Smooth muscle cell (in vitro differentiated cells): ENCODE results near the gene SNX24. TPM values are rescaled to one million over a fixed set of nuclear protein-coding genes. Genes with fewer than 3 reads are reported as not detected.

Source experiments
- DNase-seq: peaks from one replicate; lab custom pipeline; 2025; ENCODE audit not compliant: unreplicated experiment; lab: John Stamatoyannopoulos, UW
- H2AFZ ChIP-seq: fragments of 200-600 bp; sonication (generic); 2 replicates; pipeline ENCODE4 v1.6.0; 2016; ENCODE audit warnings: antibody characterized with exemption, low read depth, mild to moderate bottlenecking
- H3F3A ChIP-seq: fragments of 200-600 bp; sonication (generic); 2 replicates; pipeline ENCODE4 v1.6.0; 2017; ENCODE audit warnings: antibody characterized with exemption, low read depth
- H3K27ac ChIP-seq: fragments of 200-600 bp; sonication (generic); 2 replicates; pipeline ENCODE4 v1.5.1; 2016; ENCODE audit warnings: low read depth, mild to moderate bottlenecking
- H3K27me3 ChIP-seq: fragments of 200-600 bp; sonication (generic); 2 replicates; pipeline ENCODE4 v1.6.1; 2016; ENCODE audit warnings: low read depth, mild to moderate bottlenecking
- H3K36me3 ChIP-seq: fragments of 200-600 bp; sonication (generic); 2 replicates; pipeline ENCODE4 v1.5.1; 2016; ENCODE audit warnings: low read depth
- H3K4me1 ChIP-seq: fragments of 200-600 bp; sonication (generic); 2 replicates; pipeline ENCODE4 v1.5.1; 2016; ENCODE audit warnings: low read depth
- H3K4me2 ChIP-seq: fragments of 200-600 bp; sonication (generic); 2 replicates; pipeline ENCODE4 v1.6.0; 2016; ENCODE audit warnings: mild to moderate bottlenecking
- H3K4me3 ChIP-seq: fragments of 200-600 bp; sonication (generic); 2 replicates; pipeline ENCODE4 v1.5.1; 2016; ENCODE audit warnings: mild to moderate bottlenecking
- H3K79me2 ChIP-seq: fragments of 200-600 bp; sonication (generic); 2 replicates; pipeline ENCODE4 v1.6.0; 2016; ENCODE audit warnings: low read depth, mild to moderate bottlenecking
- H3K9ac ChIP-seq: fragments of 200-600 bp; sonication (generic); 2 replicates; pipeline ENCODE4 v1.6.0; 2016; ENCODE audit warnings: low read depth
- H3K9me3 ChIP-seq: fragments of 200-600 bp; sonication (generic); replicated peaks from 2 replicates; pipeline ENCODE4 v1.5.1; 2016; ENCODE audit warnings: low read depth
- H4K20me1 ChIP-seq: fragments of 200-600 bp; sonication (generic); 2 replicates; pipeline ENCODE4 v1.6.0; 2016; ENCODE audit warnings: low read depth
- CTCF ChIP-seq: fragments of 200-600 bp; sonication (generic); IDR thresholded peaks from 2 replicates; pipeline ENCODE4 v1.5.1; 2017; ENCODE audit warnings: borderline replicate concordance, mild to moderate bottlenecking, antibody characterized with exemption; ENCODE audit not compliant: insufficient read depth, poor library complexity, severe bottlenecking
- WGBS: methylation state at CpG from one replicate; pipeline ENCODE4 v1.1.7; 2016; ENCODE audit warnings: low lambda C conversion rate; 5-methylcytosine and 5-hydroxymethylcytosine counted together
- polyA plus RNA-seq: library from polyadenylated mRNA; unstranded; fragments of >200 nt; fragmentation: Nextera tagmentation; extraction: Ambion mirVana; gene quantifications from 2 replicates; pipeline ENCODE4 v1.2.1, GENCODE V29; 2016
- total RNA-seq: library from RNA; depleted of rRNA; stranded (reverse); fragments of >200 nt; gene quantifications from 2 replicates; pipeline ENCODE4 v1.2.3, GENCODE V29; 2014

Gene SNX24
- total and polyA plus RNA-seq, 2 experiments from 2014 or later = 15.3 to 44.9 TPM

GRCh38 chr5:122844136-122844909, 1.1 kb upstream of the SNX24 start:
- Histone ChIP-seq H3K4me3 (peak overlapping the region; percentile 96), H3K79me2 (peaks cover 24% of the 10 kb centered on the region), H3K4me1 (peaks cover 23% of the 10 kb centered on the region), H4K20me1 (no peaks in the 10 kb centered on the region), H3K27ac (peak overlapping the region; percentile 78), H2AFZ (peak overlapping the region; percentile 88), H3K4me2 (peak overlapping the region; percentile 92), H3K27me3 (no peaks in the 10 kb centered on the region), H3K36me3 (no peaks in the 10 kb centered on the region), H3K9ac (peak overlapping the region; percentile 89), H3F3A (peaks cover 4% of the 10 kb centered on the region), H3K9me3 (no peaks in the 10 kb centered on the region)
- WGBS = 50% methylated on average over 22 of the region's 22 CpGs
- DNase-seq = no peak
- no peak for TF ChIP-seq CTCF

GRCh38 chr5:122844910-122845228, 544 bp upstream of the SNX24 start:
- 4% methylated on average over 16 of the region's 16 CpGs for WGBS
- peak overlapping the region; percentile 88 for H2AFZ ChIP-seq
- H3K4me1 ChIP-seq = peaks cover 23% of the 10 kb centered on the region
- H3K9me3 ChIP-seq = no peaks in the 10 kb centered on the region
- no peaks in the 10 kb centered on the region for H3K36me3 ChIP-seq
- peaks cover 4% of the 10 kb centered on the region for H3F3A ChIP-seq
- no peak for TF ChIP-seq CTCF
- H3K27me3 ChIP-seq = no peaks in the 10 kb centered on the region
- H3K79me2 ChIP-seq = peaks cover 29% of the 10 kb centered on the region
- H3K4me3 ChIP-seq = peak overlapping the region; percentile 96
- H3K4me2 ChIP-seq = peak overlapping the region; percentile 92
- no peaks in the 10 kb centered on the region for H4K20me1 ChIP-seq
- no peak for DNase-seq
- H3K9ac ChIP-seq = peak overlapping the region; percentile 89
- H3K27ac ChIP-seq = peak overlapping the region; percentile 78

- H3K9ac ChIP-seq = peak overlapping the region; percentile 89
- H3K79me2 ChIP-seq = peaks cover 37% of the 10 kb centered on the region
- H3F3A ChIP-seq = peaks cover 4% of the 10 kb centered on the region
- no peaks in the 10 kb centered on the region for H3K36me3 ChIP-seq
- no peak for TF ChIP-seq CTCF
- H3K4me2 ChIP-seq = peak overlapping the region; percentile 92
- peaks cover 23% of the 10 kb centered on the region for H3K4me1 ChIP-seq
- H3K9me3 ChIP-seq = no peaks in the 10 kb centered on the region
- H2AFZ ChIP-seq = peak overlapping the region; percentile 87
- H4K20me1 ChIP-seq = no peaks in the 10 kb centered on the region
- H3K27me3 ChIP-seq = no peaks in the 10 kb centered on the region
- peak overlapping the region; percentile 96 for H3K4me3 ChIP-seq
- DNase-seq = no peak
- WGBS = 3% methylated on average over 6 of the region's 6 CpGs
- peak overlapping the region; percentile 78 for H3K27ac ChIP-seq
Observed at GRCh38 chr5:122846051-122846550, 688 bp downstream of the SNX24 start.
